GM12878 (cell line): ENCODE data around the gene SRBD1.

ENCODE experiments used
- ETV6 ChIP-seq, 2 experiments: fragments of 450-650 bp in 1 of 2; IDR thresholded peaks in 1 of 2; conservative IDR thresholded peaks in 1 of 2; 2 replicates each; pipeline ENCODE4 v1.6.1; 2014; ENCODE audit warnings: antibody characterized with exemption in 1 of 2, borderline replicate concordance in 1 of 2, low read depth in 1 of 2, mild to moderate bottlenecking in 1 of 2, moderate library complexity in 1 of 2
- HDAC2 ChIP-seq: fragments of 200-600 bp; sonication (generic); IDR thresholded peaks from 2 replicates; pipeline ENCODE4 v1.6.1; 2017
- KDM1A ChIP-seq: fragments of 200-600 bp; sonication (generic); IDR thresholded peaks from 2 replicates; pipeline ENCODE4 v1.6.1; 2016; ENCODE audit warnings: borderline replicate concordance
- TF ChIP-seq, protein P1 (sequence below), 3 experiments: IDR thresholded peaks in 2 of 3; conservative IDR thresholded peaks in 1 of 3; 2 replicates each; pipeline ENCODE4 v1.5.1; 2011; ENCODE audit warnings: low read depth in 3 of 3, low read length in 3 of 3, mild to moderate bottlenecking in 3 of 3, control low read depth in 2 of 3, moderate library complexity in 2 of 3, inconsistent platforms in 1 of 3, mixed read lengths in 1 of 3; ENCODE audit not compliant: control insufficient read depth in 2 of 3, insufficient read depth in 1 of 3; ENCODE audit errors: extremely low read depth in 1 of 3

DNA sequence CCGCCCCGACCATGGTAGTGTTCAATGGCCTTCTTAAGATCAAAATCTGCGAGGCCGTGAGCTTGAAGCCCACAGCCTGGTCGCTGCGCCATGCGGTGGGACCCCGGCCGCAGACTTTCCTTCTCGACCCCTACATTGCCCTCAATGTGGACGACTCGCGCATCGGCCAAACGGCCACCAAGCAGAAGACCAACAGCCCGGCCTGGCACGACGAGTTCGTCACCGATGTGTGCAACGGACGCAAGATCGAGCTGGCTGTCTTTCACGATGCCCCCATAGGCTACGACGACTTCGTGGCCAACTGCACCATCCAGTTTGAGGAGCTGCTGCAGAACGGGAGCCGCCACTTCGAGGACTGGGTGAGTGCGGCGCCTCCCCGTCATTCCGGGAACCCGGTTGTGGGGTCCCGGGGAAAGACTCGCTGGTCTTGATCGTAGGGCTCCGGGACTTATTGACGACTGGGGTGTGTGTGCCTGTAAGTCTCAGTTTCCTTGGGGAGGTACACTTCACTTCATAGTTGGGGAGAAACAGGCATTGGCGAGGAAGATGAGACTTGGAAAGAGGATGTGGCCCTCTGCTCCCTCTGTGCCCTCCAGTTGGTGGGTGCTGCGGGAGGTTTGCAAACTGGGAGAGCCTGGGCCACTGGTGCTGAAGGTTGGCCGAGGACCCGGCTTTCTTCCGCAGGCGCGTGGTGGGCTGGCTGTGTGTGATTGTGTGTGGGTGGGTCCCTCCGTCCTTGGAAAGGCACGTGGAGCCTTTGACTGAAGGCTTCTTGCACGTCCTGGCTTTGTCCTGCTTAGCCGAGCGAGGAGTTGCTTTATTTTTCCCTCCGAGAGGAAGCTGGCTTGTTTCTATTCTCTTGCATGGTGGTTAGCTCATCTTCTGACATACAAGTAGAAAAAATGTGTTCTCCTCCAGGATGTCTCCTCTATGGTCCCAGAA is 41.3 kb upstream of the SRBD1 start:
- TF ChIP-seq, protein P1, sequence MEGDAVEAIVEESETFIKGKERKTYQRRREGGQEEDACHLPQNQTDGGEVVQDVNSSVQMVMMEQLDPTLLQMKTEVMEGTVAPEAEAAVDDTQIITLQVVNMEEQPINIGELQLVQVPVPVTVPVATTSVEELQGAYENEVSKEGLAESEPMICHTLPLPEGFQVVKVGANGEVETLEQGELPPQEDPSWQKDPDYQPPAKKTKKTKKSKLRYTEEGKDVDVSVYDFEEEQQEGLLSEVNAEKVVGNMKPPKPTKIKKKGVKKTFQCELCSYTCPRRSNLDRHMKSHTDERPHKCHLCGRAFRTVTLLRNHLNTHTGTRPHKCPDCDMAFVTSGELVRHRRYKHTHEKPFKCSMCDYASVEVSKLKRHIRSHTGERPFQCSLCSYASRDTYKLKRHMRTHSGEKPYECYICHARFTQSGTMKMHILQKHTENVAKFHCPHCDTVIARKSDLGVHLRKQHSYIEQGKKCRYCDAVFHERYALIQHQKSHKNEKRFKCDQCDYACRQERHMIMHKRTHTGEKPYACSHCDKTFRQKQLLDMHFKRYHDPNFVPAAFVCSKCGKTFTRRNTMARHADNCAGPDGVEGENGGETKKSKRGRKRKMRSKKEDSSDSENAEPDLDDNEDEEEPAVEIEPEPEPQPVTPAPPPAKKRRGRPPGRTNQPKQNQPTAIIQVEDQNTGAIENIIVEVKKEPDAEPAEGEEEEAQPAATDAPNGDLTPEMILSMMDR (IDR thresholded peaks at IDR 0.05 in 2 of 3, conservative IDR thresholded peaks at IDR 0.05 in 1 of 3; ENCODE audit: control insufficient read depth in 2 of 3, extremely low read depth in 1 of 3, insufficient read depth in 1 of 3, low read depth in 3 of 3, low read length in 3 of 3), result no peak
- TF ChIP-seq ETV6 (conservative IDR thresholded peaks at IDR 0.05 in 1 of 2, IDR thresholded peaks at IDR 0.05 in 1 of 2; ENCODE audit: borderline replicate concordance in 1 of 2, low read depth in 1 of 2) (no peak), HDAC2 (no peak), KDM1A (no peak)
